ENCODE data around the gene IFT81. TPM values are rescaled to one million over a fixed set of nuclear protein-coding genes. Genes with fewer than 3 reads are reported as not detected.
A peak's percentile ranks its signal among the peaks of the same experiment; 100 is the strongest.
"Not testable (repeated sequence)": the region's sequence is repeated elsewhere in the genome, so short reads cannot be mapped to it uniquely, and the experiment has no call there.

Gene IFT81
- total and polyA plus RNA-seq, 5 donors from 2014 or later: 0.10 to 0.91 (median 0.14) TPM; not detected in 1

- Mint-ChIP-seq H3K9me3 (peaks cover 0 to 6% (median 0%) of the 10 kb centered on the region in 7 donors), H3K27ac (no peak overlapping the region), H3K4me3 (no peak overlapping the region), H3K36me3 (no peaks in the 10 kb centered on the region), H3K4me1 (peaks cover 0 to 2% (median 0%) of the 10 kb centered on the region in 4 donors), H3K27me3 (no peaks in the 10 kb centered on the region)
- DNase-seq: no peak
- no peaks in the 10 kb centered on the region for H3K4me1 ChIP-seq (ENCODE audit: control insufficient read depth, insufficient read depth, low read length, poor library complexity, severe bottlenecking)
- no peaks in the 10 kb centered on the region for H3K27me3 ChIP-seq (ENCODE audit: control insufficient read depth, insufficient read depth, low read length)
- no peak for ATAC-seq (ENCODE audit: low read depth in 2 of 2)
- H3K27ac ChIP-seq (ENCODE audit: insufficient read depth, low read length, poor library complexity, severe bottlenecking): no peak overlapping the region
- no peak overlapping the region for H3K4me3 ChIP-seq (ENCODE audit: low read depth, low read length)
- H3K36me3 ChIP-seq (ENCODE audit: control insufficient read depth, insufficient read depth, low read length): no peaks in the 10 kb centered on the region
- peaks cover 0 to 4% of the 10 kb centered on the region in 2 experiments for H3K9me3 ChIP-seq (ENCODE audit: control insufficient read depth in 2 of 2, low read length in 2 of 2)
Measured at GRCh38 chr12:110217996-110218674, 94.0 kb downstream of the IFT81 start.

DNA sequence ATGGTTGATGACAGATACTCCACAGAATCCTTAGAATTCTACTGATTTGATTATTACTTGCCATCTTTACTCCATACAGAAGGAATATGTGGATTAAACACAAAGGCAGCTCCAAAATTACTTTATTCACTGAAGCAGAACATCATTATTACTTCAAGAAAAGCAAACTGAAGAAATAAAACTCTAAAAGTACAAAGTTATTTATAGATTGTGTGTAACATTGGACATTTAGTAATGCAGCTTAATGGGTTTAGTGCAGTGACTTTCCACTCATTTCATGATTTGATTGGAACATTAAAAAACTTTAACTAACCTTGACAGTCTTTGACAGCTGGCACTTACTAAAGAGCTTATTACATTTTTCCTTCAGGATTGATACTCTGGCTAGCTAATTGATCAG is 97.9 kb downstream of the IFT81 start:
- H3K9me3 ChIP-seq (ENCODE audit: control insufficient read depth in 2 of 2, low read length in 2 of 2): no peaks in the 10 kb centered on the region
- Mint-ChIP-seq H3K4me3 (no peak overlapping the region), H3K4me1 (no peaks in the 10 kb centered on the region), H3K27ac (no peak overlapping the region), H3K27me3 (peaks cover 2% of the 10 kb centered on the region), H3K36me3 (no peaks in the 10 kb centered on the region), H3K9me3 (no peaks in the 10 kb centered on the region)
- H3K4me1 ChIP-seq (ENCODE audit: control insufficient read depth, insufficient read depth, low read length, poor library complexity, severe bottlenecking): no peaks in the 10 kb centered on the region
- H3K4me3 ChIP-seq (ENCODE audit: low read depth, low read length): no peak overlapping the region
- H3K27me3 ChIP-seq (ENCODE audit: control insufficient read depth, insufficient read depth, low read length): no peaks in the 10 kb centered on the region
- DNase-seq (no peak), ATAC-seq (ENCODE audit: low read depth in 2 of 2) (no peak)
- no peak overlapping the region for H3K27ac ChIP-seq (ENCODE audit: insufficient read depth, low read length, poor library complexity, severe bottlenecking)
- no peaks in the 10 kb centered on the region for H3K36me3 ChIP-seq (ENCODE audit: control insufficient read depth, insufficient read depth, low read length)

- no peaks in the 10 kb centered on the region for H3K36me3 ChIP-seq (ENCODE audit: control insufficient read depth, insufficient read depth, low read length)
- Mint-ChIP-seq H3K36me3 (no peaks in the 10 kb centered on the region), H3K9me3 (no peaks in the 10 kb centered on the region), H3K27me3 (peaks cover 6% of the 10 kb centered on the region), H3K4me1 (no peaks in the 10 kb centered on the region), H3K27ac (no peak overlapping the region), H3K4me3 (no peak overlapping the region)
- H3K27ac ChIP-seq (ENCODE audit: insufficient read depth, low read length, poor library complexity, severe bottlenecking): no peak overlapping the region
- no peak for ATAC-seq (ENCODE audit: low read depth in 2 of 2)
- no peaks in the 10 kb centered on the region for H3K9me3 ChIP-seq (ENCODE audit: control insufficient read depth in 2 of 2, low read length in 2 of 2)
- H3K27me3 ChIP-seq (ENCODE audit: control insufficient read depth, insufficient read depth, low read length): no peaks in the 10 kb centered on the region
- no peak for DNase-seq
- H3K4me1 ChIP-seq (ENCODE audit: control insufficient read depth, insufficient read depth, low read length, poor library complexity, severe bottlenecking): no peaks in the 10 kb centered on the region
- H3K4me3 ChIP-seq (ENCODE audit: low read depth, low read length): no peak overlapping the region
Measured at GRCh38 chr12:110222433-110222832, 98.3 kb downstream of the IFT81 start.

GRCh38 chr12:110223777-110224378 is 99.7 kb downstream of the IFT81 start:
- ATAC-seq (ENCODE audit: low read depth in 2 of 2) (no peak), DNase-seq (no peak)
- Mint-ChIP-seq H3K4me3 (no peak overlapping the region), H3K4me1 (no peaks in the 10 kb centered on the region), H3K9me3 (no peaks in the 10 kb centered on the region), H3K27ac (no peak overlapping the region), H3K27me3 (peaks cover 13% of the 10 kb centered on the region), H3K36me3 (no peaks in the 10 kb centered on the region)
- no peaks in the 10 kb centered on the region for H3K27me3 ChIP-seq (ENCODE audit: control insufficient read depth, insufficient read depth, low read length)
- no peak overlapping the region for H3K4me3 ChIP-seq (ENCODE audit: low read depth, low read length)
- no peaks in the 10 kb centered on the region for H3K4me1 ChIP-seq (ENCODE audit: control insufficient read depth, insufficient read depth, low read length, poor library complexity, severe bottlenecking)
- H3K36me3 ChIP-seq (ENCODE audit: control insufficient read depth, insufficient read depth, low read length): no peaks in the 10 kb centered on the region
- no peak overlapping the region for H3K27ac ChIP-seq (ENCODE audit: insufficient read depth, low read length, poor library complexity, severe bottlenecking)
- H3K9me3 ChIP-seq (ENCODE audit: control insufficient read depth in 2 of 2, low read length in 2 of 2): no peaks in the 10 kb centered on the region

DNA sequence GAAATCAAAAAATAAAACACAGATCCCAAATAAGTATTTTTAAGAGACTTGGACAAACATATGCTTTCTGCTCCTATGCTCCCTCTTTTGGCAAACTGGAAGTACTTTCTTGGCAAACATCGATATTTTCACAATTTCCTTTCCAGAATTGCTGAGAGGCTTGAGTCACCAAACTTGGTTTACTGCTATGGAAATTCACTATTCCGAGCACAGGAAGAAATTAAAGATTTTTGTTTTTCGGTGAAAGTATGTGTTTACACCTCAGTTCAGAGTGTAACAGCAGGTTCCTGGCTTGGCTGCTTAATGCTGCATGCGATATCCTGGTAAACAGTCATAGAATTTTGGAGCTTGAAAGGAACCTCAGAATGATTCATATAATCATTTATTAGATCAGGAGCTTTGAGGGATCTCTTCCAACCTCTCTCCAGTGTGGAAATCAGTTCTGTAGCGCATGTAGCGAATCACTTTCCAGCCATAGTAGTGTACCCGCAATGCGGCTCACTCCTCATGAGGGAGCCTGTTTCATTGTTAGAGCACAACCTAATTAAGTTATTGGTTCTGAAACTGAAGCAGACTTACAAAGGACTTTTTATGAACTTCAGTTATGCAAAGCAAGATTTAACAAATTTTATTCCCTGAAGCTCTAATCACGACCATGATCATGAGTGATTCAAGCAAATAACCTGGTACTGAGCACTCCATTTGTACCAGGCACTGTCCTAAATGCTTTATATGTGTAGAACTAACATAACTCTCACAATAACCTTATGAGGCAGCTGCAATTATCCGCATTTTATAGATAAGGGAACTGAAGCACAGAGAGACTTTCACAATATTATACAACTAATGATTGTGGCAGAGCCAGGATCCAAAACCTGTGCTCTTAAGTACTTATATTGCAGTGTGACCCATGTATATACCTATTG is 100.5 kb downstream of the IFT81 start:
- Histone ChIP-seq H3K27me3 (ENCODE audit: control insufficient read depth, insufficient read depth, low read length) (no peaks in the 10 kb centered on the region), H3K36me3 (ENCODE audit: control insufficient read depth, insufficient read depth, low read length) (no peaks in the 10 kb centered on the region), H3K9me3 (ENCODE audit: control insufficient read depth in 2 of 2, low read length in 2 of 2) (no peaks in the 10 kb centered on the region), H3K27ac (ENCODE audit: insufficient read depth, low read length, poor library complexity, severe bottlenecking) (no peak overlapping the region), H3K4me3 (ENCODE audit: low read depth, low read length) (no peak overlapping the region), H3K4me1 (ENCODE audit: control insufficient read depth, insufficient read depth, low read length, poor library complexity, severe bottlenecking) (no peaks in the 10 kb centered on the region)
- ATAC-seq (ENCODE audit: low read depth in 2 of 2) (no peak), DNase-seq (peak in 1 of 3 donors; percentile 6)
- no peak overlapping the region for H3K27ac Mint-ChIP-seq
- H3K4me3 Mint-ChIP-seq: no peak overlapping the region
- H3K36me3 Mint-ChIP-seq: no peaks in the 10 kb centered on the region
- no peaks in the 10 kb centered on the region for H3K4me1 Mint-ChIP-seq
- H3K9me3 Mint-ChIP-seq: no peaks in the 10 kb centered on the region
- peaks cover 19% of the 10 kb centered on the region for H3K27me3 Mint-ChIP-seq

GRCh38 chr12:110227138-110227537 is 103.0 kb downstream of the IFT81 start:
- no peak overlapping the region for H3K4me3 Mint-ChIP-seq
- H3K9me3 Mint-ChIP-seq: no peaks in the 10 kb centered on the region

DNA sequence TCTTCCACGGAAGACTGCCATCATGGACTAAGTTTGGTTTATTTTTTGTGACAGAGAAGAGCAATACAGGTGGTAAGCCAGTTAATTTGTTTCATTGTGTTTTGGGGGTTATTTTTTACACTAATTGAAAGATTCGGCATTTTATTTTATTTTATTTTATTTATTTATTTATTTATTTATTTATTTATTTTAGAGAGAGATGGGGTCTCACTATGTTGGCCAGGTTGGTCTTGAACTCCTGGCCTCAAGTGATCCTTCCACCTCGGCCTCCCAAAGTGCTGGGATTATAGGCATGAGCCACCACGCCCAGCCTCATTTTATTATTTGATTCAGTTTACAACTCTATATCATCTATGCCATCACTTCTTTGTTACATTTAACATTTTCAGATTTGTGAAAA is 104.2 kb downstream of the IFT81 start:
- H3K27ac Mint-ChIP-seq; ATAC-seq (ENCODE audit: low read depth in 2 of 2); H3K4me3 Mint-ChIP-seq; H3K9me3 Mint-ChIP-seq; H3K4me1 ChIP-seq (ENCODE audit: control insufficient read depth, insufficient read depth, low read length, poor library complexity, severe bottlenecking); H3K27ac ChIP-seq (ENCODE audit: insufficient read depth, low read length, poor library complexity, severe bottlenecking); H3K36me3 ChIP-seq (ENCODE audit: control insufficient read depth, insufficient read depth, low read length); H3K36me3 Mint-ChIP-seq; H3K27me3 ChIP-seq (ENCODE audit: control insufficient read depth, insufficient read depth, low read length); H3K4me1 Mint-ChIP-seq; H3K4me3 ChIP-seq (ENCODE audit: low read depth, low read length); DNase-seq; H3K9me3 ChIP-seq (ENCODE audit: control insufficient read depth in 2 of 2, low read length in 2 of 2): not testable (repeated sequence)
- peaks cover 27% of the 10 kb centered on the region for H3K27me3 Mint-ChIP-seq

More at GRCh38 chr12:110227138-110227537, 103.0 kb downstream of the IFT81 start:
- Histone ChIP-seq H3K27me3 (ENCODE audit: control insufficient read depth, insufficient read depth, low read length) (no peaks in the 10 kb centered on the region), H3K27ac (ENCODE audit: insufficient read depth, low read length, poor library complexity, severe bottlenecking) (no peak overlapping the region), H3K9me3 (ENCODE audit: control insufficient read depth in 2 of 2, low read length in 2 of 2) (no peaks in the 10 kb centered on the region), H3K36me3 (ENCODE audit: control insufficient read depth, insufficient read depth, low read length) (no peaks in the 10 kb centered on the region), H3K4me1 (ENCODE audit: control insufficient read depth, insufficient read depth, low read length, poor library complexity, severe bottlenecking) (no peaks in the 10 kb centered on the region), H3K4me3 (ENCODE audit: low read depth, low read length) (no peak overlapping the region)
- peaks cover 26% of the 10 kb centered on the region for H3K27me3 Mint-ChIP-seq
- no peaks in the 10 kb centered on the region for H3K4me1 Mint-ChIP-seq
- DNase-seq: no peak
- no peaks in the 10 kb centered on the region for H3K36me3 Mint-ChIP-seq
- ATAC-seq (ENCODE audit: low read depth in 2 of 2): no peak
- H3K27ac Mint-ChIP-seq: no peak overlapping the region

Measured in CD4-positive, CD25-positive, alpha-beta regulatory T cell (primary cell).